ENCODE measurements around the gene KCNQ1.

Gene KCNQ1

DNA sequence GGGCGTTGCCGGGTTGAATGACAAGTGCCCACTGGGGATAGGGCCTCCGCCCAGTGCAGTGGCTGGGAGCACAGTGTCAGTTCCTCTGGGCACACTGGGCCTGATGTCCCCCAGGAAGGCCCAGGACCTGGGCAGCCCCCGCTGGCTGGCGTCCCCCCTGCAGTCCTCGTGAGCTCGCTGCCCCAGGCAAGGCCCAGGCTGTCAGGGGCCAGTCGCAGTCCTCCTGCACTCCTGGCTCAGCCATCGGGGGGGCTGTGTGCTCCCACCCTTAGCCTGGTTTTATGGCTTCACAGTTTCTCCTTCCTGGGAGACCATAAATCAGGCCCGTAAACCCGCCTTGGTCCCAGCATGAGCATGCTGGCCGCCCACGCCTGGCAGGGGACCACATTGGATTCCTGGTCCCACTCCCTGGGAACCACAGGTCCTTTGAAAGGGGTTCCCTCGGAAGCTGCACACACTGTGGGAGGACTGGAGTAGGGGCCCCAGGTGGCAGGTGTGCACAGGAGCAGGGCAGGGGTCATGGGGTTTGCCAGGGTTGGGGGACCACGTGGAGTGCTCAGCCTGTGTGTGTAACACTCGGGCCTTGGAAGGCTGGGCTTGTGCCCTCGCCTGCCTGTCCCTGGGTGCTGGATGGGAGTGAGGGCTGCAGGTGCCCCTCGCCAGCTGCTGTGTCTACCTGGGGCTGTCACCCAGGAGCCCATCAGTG lies 141.4 kb downstream of the KCNQ1 start:
- DNase-seq = no peak

DNA sequence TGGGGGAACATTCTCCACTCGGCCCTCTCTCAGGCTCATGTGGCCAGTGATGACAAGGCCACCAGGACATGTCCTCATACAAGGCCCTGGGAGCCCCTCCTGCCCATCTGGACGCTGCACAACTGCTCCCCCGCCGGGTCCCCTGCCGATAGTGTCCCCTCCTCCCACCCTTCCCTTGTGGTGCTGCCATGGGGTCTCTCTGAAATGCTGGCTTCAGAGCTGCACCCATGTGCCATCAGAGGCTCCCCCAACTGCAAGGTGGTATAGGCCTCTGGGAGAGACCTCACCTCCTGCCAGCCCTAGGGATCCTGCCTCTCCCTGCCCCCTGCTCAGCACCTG lies 142.0 kb downstream of the KCNQ1 start:
- DNase-seq = no peak

DNA sequence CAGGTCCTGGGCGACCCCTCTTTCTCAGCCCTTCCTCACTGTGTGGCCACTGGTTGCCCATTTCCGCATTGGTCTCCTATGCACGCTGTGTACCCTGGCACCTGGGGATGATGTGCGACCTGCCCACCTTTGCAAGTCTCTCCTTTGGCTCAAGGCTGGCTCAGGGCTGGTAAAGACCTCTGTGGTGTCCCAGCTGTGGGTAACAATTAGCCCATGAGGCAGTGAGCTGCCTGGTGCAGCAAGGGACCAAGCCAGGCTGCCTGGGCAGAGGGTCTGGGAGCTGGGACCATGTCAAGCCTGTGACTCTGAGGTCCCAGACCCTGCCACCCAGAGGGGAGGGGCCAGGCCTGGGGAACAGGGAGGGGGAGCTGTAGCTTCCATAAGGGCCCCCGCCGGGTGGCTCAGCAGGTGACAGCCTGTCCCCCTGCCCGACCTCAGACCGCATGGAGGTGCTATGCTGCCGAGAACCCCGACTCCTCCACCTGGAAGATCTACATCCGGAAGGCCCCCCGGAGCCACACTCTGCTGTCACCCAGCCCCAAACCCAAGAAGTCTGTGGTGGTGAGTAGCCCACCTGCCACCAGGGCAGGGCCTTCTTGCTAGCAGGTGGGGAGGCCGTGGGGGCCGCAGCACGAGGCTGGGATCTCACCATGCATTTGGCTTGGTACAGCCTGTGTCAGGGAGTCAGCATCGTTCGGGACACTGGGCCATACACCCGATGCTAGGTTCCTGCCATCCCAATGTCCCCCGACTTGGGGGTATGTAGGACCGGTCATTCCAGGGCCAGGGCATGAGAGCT lies 142.5 kb downstream of the KCNQ1 start:
- DNase-seq = no peak

DNA sequence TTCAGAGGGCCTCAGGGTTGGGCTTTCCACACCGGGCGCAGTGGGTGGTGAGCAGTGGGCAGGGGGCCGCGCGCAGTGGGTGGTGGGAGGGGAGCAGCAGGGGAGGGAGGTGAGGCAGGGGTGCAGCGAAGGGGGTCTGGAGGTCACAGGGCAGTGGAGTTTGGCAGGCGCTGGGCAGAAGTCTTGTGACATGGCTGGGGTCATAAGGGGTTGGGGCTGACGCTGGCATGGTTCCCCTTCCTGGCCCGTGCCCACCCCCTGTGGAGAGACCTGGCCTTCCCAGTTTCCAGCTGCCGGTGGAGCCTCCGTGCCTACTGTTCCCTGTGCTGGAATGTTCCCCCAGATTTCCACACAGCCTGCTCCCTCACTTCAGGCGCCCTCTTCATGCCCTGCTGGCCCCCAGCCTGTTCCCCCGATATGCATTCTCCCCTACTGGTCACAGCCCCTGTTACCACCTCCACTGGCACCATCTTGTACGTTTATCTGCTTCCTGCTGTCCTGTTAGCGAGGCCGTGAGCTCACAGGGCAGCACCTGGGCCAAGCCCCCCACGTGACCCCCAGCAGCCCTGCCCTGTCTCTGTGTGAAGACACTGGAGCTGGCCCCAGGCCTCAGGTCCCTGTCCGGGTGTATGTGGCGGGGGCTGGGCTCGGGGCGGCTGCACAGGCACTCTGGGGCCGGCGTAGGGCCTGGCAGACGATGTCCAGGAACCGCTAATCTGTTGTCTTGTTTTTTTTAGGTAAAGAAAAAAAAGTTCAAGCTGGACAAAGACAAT lies 143.4 kb downstream of the KCNQ1 start:
- DNase-seq = no peak

DNA sequence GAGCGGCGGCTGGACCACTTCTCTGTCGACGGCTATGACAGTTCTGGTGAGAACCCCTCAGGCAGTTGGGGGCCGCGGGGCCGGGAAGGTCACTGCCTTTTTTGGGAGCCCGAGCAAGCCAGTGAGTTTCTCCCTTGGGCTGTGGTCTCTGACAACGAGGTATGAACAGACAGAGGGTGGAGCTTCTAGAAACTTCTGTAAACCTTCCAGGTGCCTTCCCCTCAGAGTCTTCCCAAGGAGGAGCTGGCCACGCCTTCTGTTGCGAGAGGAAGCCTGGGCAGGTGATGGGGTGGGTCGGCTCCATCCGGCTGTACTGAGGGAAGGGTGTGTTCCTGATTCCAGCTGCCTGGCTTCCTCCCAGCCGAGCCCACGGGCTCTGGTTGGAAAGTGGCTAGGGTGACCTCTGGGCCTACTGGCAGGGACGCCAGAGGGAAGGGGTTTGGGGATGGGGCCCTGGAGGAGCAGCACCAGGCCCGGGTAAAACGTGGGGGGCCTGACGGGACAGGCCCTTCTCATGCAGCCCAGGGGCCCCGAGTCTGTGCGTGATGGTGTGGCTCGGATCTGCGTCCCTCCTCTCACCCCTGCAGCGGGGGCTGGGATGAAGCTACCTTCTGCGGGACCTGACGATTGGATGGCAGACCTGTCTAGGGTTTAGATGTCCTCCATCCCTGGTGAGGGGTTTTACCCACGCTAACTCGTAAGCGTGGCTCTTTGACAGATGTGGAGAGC lies 144.2 kb downstream of the KCNQ1 start:
- no peak for DNase-seq

DNA sequence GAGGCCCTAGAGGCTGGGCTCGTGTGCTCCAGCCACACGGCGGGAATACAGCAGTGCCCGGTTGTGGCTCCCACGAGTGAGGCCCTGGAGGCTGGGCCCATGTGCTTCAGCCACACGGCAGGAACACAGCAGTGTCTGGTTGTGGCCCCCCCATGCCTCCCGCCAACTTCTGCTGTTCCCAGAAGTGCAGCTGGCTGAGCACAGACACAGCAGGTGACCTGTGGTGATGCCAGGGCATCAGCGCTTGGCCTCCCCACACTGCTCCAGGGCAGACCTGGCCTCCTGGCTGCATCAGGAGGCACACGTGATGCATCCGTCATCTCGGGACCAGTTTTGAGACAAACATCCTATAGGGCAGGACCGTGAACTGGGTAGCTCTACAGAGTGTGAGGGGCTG lies 144.7 kb downstream of the KCNQ1 start:
- no peak for DNase-seq

DNA sequence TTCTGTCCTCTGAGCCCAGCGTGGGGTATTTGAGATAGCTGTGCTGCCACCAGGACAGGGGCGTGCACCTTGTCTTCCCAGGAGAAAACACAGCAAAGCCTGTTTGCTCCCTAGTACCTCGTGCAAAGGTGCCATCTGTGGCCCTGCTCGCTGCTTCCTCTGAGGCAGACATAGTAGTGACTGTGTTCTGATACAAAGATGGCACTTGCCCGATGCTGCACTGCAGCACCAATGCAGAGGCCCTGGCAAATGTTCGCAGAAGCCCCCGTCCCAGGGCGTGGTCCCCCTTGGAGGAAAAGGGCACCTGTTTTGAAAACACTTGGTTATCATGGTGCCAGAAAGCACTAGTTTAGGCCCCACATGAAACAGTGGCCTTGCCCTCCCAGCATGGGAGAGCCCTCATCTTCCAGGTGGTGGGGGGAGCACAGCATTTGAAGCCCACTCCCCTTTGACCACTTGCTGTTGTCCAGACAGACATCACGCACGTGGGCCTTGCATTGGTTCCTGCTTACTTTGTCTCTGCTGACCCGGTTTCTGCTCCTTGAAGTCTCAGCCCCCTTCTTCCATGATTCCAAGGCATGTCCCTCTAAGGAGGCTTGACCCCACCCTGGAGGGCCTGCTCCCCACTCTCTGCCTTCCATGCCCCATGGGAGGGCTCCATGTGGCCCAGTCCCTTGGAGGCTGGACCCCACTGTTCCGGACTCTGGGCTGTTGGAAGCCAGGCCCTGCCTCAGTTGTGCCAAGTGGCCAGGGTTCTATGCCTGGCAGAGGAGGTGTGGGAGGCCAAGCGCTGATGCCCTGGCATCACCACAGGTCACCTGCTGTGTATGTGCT lies 145.5 kb downstream of the KCNQ1 start:
- no peak for DNase-seq

DNA sequence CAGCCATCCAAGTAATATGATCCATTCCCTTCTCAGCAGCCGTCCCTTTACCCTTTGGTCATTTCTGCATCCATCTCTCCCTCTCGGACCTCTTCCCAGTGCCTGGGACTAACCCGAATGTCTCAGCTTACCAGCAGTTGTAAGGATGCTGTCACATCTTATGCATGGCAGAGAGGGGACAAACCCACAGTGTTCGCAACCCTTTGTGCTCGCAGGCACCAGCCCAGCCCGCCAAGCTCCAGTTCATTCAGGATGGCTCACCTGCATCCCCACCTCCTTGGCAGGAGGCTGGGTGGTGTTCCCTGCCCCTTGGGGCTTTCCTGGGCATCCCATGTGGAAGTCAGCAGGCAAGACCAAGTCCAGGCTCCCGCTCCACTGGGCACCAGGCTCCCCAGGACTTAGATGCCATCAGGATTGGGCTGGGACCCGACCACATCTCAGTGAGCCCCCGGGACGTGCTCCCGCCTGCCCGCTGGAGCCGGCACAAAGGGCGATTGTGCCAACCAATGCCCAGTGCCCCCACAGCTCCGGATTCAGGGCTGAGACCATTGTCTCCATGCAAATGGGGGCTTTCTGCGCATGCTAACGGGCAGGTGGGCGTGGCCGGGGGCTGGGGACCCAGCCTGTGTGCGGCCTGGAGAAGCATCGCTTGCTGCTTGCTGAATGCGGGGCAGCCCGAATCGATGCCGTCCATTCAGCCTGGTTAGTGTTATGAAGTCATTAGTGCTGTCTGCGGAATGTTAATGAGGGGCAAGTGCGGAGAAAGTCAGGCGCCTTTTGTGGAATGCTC lies 146.4 kb downstream of the KCNQ1 start:
- no peak for DNase-seq

DNA sequence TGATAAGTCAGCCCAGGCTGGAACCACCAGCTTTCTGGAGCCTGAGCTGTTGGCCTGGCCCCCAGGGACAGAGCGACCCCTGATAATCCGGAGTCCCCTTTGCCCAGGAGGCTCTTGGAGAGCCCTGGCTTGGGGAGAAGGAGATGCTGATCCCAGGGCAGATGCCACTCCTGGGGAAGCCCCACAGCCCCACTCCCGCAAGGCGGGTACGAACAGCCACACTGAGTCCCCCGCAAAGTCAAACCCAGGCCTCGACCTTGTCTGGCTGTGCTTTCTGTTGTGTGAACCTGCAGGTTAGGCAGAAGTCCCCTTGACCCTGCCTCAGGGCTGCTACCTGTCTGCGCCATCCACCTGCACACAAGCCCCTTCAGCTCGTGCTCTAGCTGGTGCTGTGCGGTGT lies 147.0 kb downstream of the KCNQ1 start:
- DNase-seq = no peak

DNA sequence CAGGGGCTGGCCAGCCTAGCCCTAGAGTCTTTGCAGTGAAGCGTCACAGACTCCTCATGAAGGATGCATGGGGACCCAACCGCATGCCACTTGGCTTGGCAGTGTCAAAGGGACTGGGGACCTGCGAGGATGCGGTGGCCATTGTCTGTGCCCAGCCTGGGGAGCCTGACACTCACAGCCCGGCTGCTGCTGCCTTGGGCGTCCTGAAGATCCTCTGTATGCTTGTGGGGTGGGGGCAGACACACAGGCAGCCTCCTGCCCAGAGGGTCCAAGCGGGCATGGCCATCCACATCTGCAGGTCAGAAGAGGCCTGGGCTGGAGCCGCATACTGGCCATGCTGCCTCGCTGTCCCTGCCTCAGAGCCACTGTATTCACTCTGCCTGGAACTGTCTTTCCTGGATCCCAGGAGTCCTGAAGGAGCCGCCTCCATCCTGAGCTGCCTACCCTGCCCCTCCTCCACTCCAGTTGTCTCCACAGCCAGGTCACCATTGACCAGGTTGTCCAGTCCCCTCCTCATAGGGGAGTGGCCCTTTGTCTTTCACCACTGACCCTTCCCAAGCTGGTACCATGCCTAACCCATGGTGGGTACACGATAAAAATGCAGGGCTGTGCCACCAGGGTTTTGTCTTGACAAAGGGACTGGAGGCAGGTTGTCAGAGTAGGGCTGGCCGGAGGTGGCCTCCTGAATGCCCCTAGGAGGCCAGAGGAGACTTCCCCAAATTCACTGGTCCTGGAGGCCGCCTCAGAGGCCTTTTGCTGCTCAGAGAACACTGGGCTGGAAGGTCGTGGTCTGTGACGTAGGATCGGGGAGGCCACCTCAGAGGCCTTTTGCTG lies 148.0 kb downstream of the KCNQ1 start:
- DNase-seq = no peak

DNA sequence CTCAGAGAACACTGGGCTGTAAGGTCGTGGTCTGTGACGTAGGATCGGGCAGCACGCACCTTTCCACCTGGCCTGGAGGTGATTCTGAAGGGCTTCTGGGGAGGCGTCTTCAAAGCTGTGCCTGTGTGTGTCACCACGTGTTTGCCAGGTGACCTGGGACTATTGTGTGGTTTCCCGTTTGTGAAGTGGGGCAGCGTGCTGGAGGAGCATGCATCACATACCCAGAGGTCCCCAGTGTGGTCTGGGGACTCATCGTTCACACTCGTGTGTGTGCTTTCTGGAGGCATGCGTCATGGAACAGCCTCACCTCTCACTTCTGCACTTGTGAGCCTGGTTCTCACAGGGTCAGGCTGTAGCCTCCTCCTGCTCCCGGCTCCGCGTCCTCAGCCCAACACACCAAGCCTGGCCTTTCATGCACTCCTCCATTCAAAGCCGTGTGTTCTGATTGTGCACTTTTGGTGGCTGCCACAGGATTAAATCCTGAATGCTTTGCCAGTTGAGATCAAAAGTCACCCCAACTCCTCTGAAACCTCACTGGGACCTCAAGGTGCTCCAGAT lies 148.7 kb downstream of the KCNQ1 start:
- no peak for DNase-seq

DNA sequence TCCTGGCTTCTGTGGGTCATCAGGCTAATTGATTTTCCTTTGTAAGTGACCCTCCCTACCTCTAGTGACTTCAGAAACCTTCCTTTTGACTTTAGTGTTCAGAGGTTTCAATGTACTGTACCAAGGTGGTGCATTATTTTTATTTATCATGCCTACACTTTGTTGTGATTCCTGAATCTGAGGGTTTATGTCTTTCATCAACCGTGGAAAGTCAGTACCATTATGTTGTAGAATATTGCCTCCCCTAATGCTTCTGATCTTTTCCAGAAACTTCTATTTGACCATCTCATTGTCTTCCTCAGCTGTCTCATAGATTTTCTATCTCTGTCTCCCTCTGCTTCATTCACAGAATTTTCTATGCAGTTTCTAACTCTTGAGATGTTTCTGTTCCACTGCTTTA lies 149.5 kb downstream of the KCNQ1 start:
- DNase-seq = no peak

DNA sequence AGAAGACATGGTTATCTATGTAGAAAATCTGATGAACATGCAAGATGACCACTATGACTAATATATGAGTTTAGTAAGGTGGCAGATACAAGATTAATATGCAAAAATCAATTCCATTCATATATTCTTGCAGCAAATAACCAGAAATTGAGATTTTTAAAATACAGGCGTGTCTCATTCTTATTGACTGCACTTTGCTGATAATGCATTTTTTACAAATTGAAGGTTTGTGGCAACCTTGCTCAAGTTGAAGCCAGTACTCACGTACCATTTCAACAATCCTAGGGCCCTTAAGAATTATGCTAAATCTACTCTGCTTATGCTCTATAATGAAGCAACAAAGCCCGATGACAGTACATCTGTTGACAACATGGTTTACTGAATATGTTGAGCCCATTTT lies 150.4 kb downstream of the KCNQ1 start:
- no peak for DNase-seq

DNA sequence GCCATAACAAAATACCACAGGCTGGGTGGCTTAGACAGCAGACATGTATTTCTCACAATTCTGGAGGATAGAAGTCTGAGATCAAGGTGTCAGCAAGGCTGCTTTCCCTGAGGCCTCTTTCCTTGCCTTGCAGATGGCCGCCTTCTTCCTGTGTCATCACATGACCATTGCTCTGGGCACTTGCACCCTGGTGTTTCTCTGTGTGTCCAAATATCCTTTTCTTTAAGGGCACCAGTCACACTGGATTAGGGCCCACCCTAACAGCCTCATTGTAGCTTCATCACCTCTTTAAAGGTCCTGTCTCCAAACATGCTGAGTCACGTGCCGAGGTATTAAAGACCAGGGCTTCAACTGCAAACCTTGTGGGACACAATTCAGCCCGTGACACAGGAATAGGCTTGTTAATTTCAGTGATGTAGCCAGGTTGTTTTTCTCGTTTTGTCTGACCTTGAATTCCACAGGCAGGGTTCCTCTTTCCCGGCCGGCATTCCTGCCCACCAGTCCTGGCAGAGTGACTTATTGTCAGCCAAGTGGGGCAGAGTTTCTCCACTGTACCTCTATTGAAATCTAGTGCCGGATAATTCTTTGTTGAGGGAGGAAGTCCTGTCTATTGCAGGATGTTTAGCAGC lies 154.9 kb downstream of the KCNQ1 start:
- no peak for DNase-seq

DNA sequence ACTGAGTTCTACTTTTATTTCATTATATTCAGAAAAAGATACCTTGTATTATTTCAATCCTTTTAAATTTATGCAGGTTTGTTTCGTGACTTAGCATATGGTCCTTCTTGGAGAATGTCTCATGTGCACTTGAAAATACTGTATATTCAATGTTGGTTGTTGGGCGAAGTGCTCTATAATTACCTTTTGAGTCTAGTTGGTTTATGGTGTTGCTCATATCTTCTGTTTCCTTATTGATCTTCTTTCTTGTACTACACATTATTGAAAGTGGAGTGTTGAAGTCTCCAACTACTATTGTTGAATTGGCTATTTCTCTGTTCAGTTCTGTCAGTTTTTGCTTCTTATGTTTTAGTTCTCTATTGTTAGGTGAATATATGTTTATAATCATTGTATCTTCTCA lies 164.5 kb downstream of the KCNQ1 start:
- DNase-seq = no peak

DNA sequence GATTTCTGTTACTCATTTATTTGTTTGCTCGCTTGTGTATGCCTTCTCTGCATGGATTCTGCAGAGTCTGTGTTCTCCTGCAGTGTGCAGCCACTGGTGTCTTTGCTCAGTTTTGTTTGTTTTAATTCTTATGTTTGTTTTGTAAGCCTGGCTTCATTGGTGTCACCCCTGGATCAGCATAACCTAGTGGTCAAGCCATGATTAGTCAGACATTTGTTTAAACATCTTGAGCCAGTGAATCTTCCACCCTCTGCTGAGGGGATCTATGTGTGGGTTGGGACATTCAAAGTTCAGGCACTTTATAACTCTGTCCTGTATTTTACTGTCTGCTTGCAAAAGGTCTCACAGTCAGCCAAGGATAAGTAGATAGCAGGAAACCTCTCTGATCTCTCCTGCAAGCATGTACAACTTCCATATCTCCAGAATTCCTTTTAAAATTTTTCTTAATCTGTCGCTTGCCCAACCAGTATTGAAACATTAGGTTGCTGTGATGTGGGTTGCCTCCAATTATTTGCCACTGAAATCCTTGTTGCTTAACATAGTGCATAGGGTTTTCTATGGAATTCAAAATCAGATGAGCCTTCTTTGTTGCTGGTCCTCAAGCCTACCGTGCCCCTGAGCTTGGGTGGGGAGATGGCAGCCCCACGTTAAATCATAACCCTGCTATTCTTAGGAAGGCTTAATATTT lies 168.2 kb downstream of the KCNQ1 start:
- no peak for DNase-seq

DNA sequence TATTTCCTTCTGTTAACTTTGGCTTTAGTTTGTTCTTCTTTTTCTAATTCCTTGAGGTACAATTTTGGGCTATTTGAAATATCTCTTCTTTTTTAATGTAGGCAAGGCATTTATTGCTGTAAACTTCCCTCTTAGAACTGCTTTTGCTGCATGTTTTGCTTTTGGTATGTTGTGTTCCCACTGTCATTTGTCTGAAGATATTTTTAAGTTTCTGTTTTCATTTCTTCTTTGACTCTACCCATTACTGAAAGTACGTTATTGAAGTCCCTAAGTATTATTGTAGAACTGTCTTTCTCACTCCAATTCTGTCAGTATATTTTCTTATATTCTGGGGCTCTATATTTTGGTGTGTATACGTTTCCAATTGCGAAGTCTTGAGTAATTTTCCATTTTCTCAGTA lies 177.1 kb downstream of the KCNQ1 start:
- DNase-seq = no peak

DNA sequence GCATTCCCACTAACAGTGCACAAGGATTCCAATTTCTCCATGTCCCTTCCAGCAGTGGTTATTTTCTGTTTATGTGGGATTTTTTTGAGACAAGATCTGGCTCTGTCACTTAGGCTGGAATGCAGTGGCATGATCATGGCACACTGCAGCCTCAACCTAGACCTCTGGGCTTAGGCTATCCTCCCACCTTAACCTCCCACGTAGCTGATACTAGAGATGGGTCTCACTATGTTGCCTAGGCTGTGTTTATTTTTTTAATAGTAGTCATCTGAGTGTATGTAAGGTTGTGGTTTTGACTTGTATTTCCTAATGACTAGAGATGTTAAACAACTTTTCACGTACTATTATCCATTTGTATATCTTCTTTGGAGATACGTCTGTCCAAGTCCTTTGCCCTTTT lies 180.4 kb downstream of the KCNQ1 start:
- no peak for DNase-seq

DNA sequence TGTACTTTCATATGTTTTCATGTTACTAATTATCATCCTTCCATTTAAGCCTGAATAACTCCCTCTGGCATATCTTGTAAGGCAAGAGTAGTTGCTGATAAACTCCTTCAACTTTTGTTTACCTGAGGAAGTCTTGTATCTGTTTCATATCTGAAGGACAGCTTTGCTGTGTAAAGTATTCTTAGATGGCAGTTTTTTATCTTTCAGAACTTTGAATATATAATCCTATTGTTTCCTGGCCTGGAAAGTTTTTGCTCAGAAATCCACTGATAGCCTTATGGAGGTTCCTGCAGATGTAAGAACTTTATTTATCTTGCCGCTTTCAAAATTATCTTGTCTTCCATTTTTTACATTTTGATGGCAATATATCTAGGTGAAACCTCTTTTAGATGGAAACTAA lies 185.9 kb downstream of the KCNQ1 start:
- DNase-seq = no peak

Data from activated naive CD4-positive, alpha-beta T cell (primary cell).